NT2/D1 (cell line): ENCODE data around the gene CDRT15.

Experiments
- YY1 ChIP-seq: IDR thresholded peaks from 2 replicates; pipeline ENCODE4 v1.6.1; 2011; ENCODE audit not compliant: insufficient read length, insufficient read depth
- ZNF274 ChIP-seq: IDR thresholded peaks from 2 replicates; pipeline ENCODE4 v1.6.1; 2011; ENCODE audit warnings: mild to moderate bottlenecking, low read depth, low read length

GRCh38 chr17:14199601-14200000, 37.1 kb downstream of the CDRT15 start:
- TF ChIP-seq ZNF274, result no peak
- no peak for TF ChIP-seq YY1
